OCI-LY7 (cell line): ENCODE measurements around the gene APOBEC3H. TPM values are rescaled to one million over a fixed set of nuclear protein-coding genes. Genes with fewer than 3 reads are reported as not detected.
A peak's percentile ranks its signal among the peaks of the same experiment; 100 is the strongest.

Source experiments
- BruUV-seq: library from RNA; stranded (reverse); fragments of 400-500 nt; replicated peaks from 2 replicates; lab custom pipeline; 2021; lab: Mats Ljungman, UMichigan
- CTCF ChIA-PET: fragments of 300-600 bp; sonication (Branson Sonifier 250); formaldehyde crosslinking; loops from one replicate; lab custom pipeline; 2022; ENCODE audit warnings: antibody characterized with exemption; ENCODE audit not compliant: unreplicated experiment; lab: Charles Lee
- POLR2A ChIA-PET: fragments of 300-600 bp; sonication (Branson Sonifier 250); formaldehyde crosslinking; loops from one replicate; lab custom pipeline; 2022; ENCODE audit warnings: antibody characterized with exemption; lab: Charles Lee
- DNase-seq: peaks from one replicate; pipeline ENCODE4 v3.0.0-alpha.2; 2015; ENCODE audit warnings: low spot score
- H2AFZ ChIP-seq: fragments of 200-600 bp; sonication (generic), shearing (Covaris generic); 2 replicates; pipeline ENCODE4 v1.6.1; 2014; ENCODE audit warnings: mild to moderate bottlenecking, antibody characterized with exemption, low read length, moderate library complexity
- H3K27ac ChIP-seq: fragments of 200-600 bp; sonication (generic); 2 replicates; pipeline ENCODE4 v1.5.1; 2014; ENCODE audit warnings: mixed run types, low read depth, mild to moderate bottlenecking, moderate library complexity, low read length, inconsistent platforms; ENCODE audit not compliant: poor library complexity, severe bottlenecking
- H3K36me3 ChIP-seq: fragments of 200-600 bp; sonication (generic); 2 replicates; pipeline ENCODE4 v1.6.1; 2014; ENCODE audit warnings: mild to moderate bottlenecking, antibody characterized with exemption, low read length, moderate library complexity, mixed read lengths; ENCODE audit not compliant: insufficient read depth
- H3K4me1 ChIP-seq: fragments of 200-600 bp; sonication (generic); 2 replicates; pipeline ENCODE4 v1.5.1; 2014; ENCODE audit warnings: mild to moderate bottlenecking, low read length; ENCODE audit not compliant: insufficient read depth, poor library complexity, severe bottlenecking
- H3K4me2 ChIP-seq: fragments of 200-600 bp; sonication (generic); 2 replicates; pipeline ENCODE4 v1.6.1; 2014; ENCODE audit warnings: mild to moderate bottlenecking, low read length
- H3K4me3 ChIP-seq: fragments of 200-600 bp; sonication (generic); 2 replicates; pipeline ENCODE4 v1.5.1; 2014; ENCODE audit warnings: mild to moderate bottlenecking, low read depth, low read length; ENCODE audit not compliant: poor library complexity, severe bottlenecking
- H3K79me2 ChIP-seq: fragments of 200-600 bp; sonication (generic); 2 replicates; pipeline ENCODE4 v1.6.1; 2016; ENCODE audit warnings: low read depth, mild to moderate bottlenecking, low read length, moderate library complexity, mixed read lengths; ENCODE audit not compliant: insufficient read depth
- H3K9me2 ChIP-seq: fragments of 200-600 bp; sonication (generic); 2 replicates; pipeline ENCODE4 v1.6.1; 2016; ENCODE audit warnings: mild to moderate bottlenecking, low read length, mixed read lengths; ENCODE audit not compliant: insufficient read depth
- H3K9me3 ChIP-seq: fragments of 200-600 bp; sonication (generic); 2 replicates; pipeline ENCODE4 v1.6.1; 2014; ENCODE audit warnings: mild to moderate bottlenecking, mixed run types, low read length, mixed read lengths
- H4K20me1 ChIP-seq: fragments of 200-600 bp; sonication (generic); 2 replicates; pipeline ENCODE4 v1.6.1; 2014; ENCODE audit warnings: mild to moderate bottlenecking, antibody characterized with exemption, low read length, moderate library complexity, mixed read lengths; ENCODE audit not compliant: insufficient read depth
- EZH2phosphoT487 ChIP-seq: fragments of 200-600 bp; sonication (generic); IDR thresholded peaks from 2 replicates; pipeline ENCODE4 v1.6.1; 2018; ENCODE audit warnings: low read depth, borderline replicate concordance, mild to moderate bottlenecking, mixed run types, antibody characterized with exemption, low read length, moderate library complexity, mixed read lengths
- intact Hi-C: fragments of 100-400 bp; cut with micrococcal nuclease; formaldehyde crosslinking; loops from one replicate; pipeline ENCODE4 v1.10.0; 2022; ENCODE audit not compliant: unreplicated experiment
- total RNA-seq, 2 experiments: library from RNA; depleted of rRNA in 1 of 2; stranded (reverse); fragments of >200 nt in 1 of 2; shearing (Covaris generic) in 1 of 2; gene quantifications; 2 replicates each; pipeline ENCODE4 v1.2.3, GENCODE V29; 2014 to 2022
- TF ChIP-seq, protein P1 (sequence below): fragments of 200-600 bp; sonication (generic); conservative IDR thresholded peaks from 2 replicates; pipeline ENCODE4 v1.5.1; 2014; ENCODE audit warnings: mild to moderate bottlenecking, antibody characterized with exemption, low read length, moderate library complexity, mixed read lengths

Gene APOBEC3H
- total RNA-seq, 2 experiments from 2014 or later: 0.99 to 1.2 TPM

DNA sequence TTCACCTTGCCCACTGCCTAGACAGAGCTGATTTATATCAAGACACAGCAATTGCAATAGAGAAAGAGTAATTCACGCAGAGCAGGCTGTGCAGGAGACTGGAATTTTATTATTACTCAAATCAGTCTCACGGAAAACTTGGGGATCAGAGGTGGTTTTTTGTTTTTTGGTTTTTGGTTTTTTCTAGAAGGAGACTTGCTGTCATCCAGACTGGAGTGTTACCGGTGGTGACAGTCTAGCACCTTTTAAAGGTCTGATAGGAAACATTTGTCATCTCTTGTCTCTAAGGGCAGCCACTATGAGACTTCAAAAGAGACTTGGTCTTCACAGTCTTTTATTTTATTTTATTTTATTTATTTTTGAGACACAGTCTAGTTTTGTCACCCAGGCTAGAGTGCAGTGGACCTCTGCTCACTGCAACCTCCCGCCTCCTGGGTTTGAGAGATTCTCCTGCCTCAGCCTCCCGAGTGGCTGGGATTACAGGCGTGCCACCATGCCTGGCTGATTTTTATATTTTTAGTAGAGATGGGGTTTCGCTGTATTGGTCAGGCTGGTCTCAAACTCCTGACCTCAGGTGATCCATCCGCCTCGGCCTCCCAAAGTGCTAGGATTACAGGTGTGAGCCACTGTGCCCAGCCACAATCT is 19.1 kb downstream of the APOBEC3H start:
- Histone ChIP-seq H3K36me3 (no peaks in the 10 kb centered on the region), H3K9me2 (no peaks in the 10 kb centered on the region), H3K4me2 (peak overlapping the region; percentile 62), H3K4me3 (peak overlapping the region; percentile 52), H4K20me1 (no peaks in the 10 kb centered on the region), H3K79me2 (no peaks in the 10 kb centered on the region), H2AFZ (peak overlapping the region; percentile 92; the same call in 1 of the 2 replicates), H3K9me3 (peaks cover 3% of the 10 kb centered on the region; the same call in 1 of the 2 replicates), H3K27ac (peak overlapping the region; percentile 83), H3K4me1 (peaks cover 63% of the 10 kb centered on the region)
- ChIA-PET POLR2A (no interaction called here), CTCF (no interaction called here)
- DNase-seq: peak; percentile 25
- no peak for TF ChIP-seq EZH2phosphoT487
- TF ChIP-seq, protein P1, sequence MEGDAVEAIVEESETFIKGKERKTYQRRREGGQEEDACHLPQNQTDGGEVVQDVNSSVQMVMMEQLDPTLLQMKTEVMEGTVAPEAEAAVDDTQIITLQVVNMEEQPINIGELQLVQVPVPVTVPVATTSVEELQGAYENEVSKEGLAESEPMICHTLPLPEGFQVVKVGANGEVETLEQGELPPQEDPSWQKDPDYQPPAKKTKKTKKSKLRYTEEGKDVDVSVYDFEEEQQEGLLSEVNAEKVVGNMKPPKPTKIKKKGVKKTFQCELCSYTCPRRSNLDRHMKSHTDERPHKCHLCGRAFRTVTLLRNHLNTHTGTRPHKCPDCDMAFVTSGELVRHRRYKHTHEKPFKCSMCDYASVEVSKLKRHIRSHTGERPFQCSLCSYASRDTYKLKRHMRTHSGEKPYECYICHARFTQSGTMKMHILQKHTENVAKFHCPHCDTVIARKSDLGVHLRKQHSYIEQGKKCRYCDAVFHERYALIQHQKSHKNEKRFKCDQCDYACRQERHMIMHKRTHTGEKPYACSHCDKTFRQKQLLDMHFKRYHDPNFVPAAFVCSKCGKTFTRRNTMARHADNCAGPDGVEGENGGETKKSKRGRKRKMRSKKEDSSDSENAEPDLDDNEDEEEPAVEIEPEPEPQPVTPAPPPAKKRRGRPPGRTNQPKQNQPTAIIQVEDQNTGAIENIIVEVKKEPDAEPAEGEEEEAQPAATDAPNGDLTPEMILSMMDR: no peak
- intact Hi-C loops: loop anchor here (2.0 kb wide), 2 partner anchors 43 to 101 kb away; partner anchors contain the start of gene APOBEC3C
- BruUV-seq: no TSS peak

DNA sequence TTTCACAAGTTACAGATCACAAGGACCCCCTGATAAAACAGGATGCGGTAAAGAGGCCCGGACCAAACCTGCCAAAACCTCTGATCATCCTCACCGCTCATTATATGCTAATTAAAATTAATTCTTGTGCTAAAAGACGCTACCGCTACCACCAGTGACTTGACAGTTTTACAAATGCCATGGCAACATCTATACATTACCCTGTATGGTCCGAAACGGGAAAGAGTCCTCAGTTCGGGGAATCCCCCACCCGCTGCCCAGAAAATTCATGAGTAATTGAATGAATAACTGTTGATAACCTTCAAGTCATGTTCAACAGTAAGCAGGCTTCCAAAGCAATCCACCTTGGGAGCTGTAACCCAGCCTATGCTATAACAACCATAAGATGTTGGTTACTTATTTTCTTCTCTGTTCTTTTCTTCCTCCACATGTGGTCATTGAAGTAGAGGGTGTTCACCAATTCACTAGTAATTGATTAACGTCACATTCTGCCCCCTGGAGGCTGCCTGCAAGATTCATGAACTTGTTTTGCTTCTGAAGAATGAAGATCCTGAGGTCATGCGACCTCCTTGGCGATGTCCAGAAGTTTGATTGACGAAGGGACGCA is 20.6 kb downstream of the APOBEC3H start:
- TF ChIP-seq, protein P1: peak; percentile 90
- no peak for TF ChIP-seq EZH2phosphoT487
- Histone ChIP-seq H3K4me3 (peak overlapping the region; percentile 43), H3K27ac (peak overlapping the region; percentile 46), H4K20me1 (no peaks in the 10 kb centered on the region), H3K4me1 (peaks cover 50% of the 10 kb centered on the region), H3K9me3 (peaks cover 3% of the 10 kb centered on the region; the same call in 1 of the 2 replicates), H3K4me2 (peak overlapping the region; percentile 62), H3K36me3 (no peaks in the 10 kb centered on the region), H2AFZ (peak overlapping the region; percentile 92), H3K9me2 (no peaks in the 10 kb centered on the region), H3K79me2 (no peaks in the 10 kb centered on the region)
- ChIA-PET CTCF (no interaction called here), POLR2A (interaction anchor here (0.6 to 0.7 kb wide), 2 partner anchors 44 to 59 kb away, joined by 3 to 4 read pairs; no protein-coding TSS in a partner anchor)
- intact Hi-C loops: loop anchor here (1.0 kb wide), 2 partner anchors 110 to 247 kb away; no protein-coding TSS in a partner anchor
- DNase-seq: peak; percentile 84
- no TSS peak for BruUV-seq

DNA sequence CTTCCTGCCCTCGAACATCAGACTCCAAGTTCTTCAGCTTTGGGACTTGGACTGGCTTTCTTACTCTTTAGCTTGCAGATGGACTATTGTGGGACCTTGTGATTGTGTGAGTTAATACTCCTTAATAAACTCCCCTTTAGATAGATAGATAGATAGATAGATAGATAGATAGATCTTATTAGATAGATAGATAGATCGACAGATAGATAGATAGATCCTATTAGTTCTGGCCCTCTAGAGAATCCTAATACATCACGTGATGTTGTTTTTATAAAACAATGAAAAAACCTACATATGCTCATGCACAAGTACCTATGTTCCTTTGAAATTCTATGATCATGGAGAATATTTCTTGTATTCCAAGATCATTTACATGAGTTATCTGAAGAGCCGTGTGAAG is 23.9 kb downstream of the APOBEC3H start:
- no peak overlapping the region for H3K4me2 ChIP-seq
- no peak for DNase-seq
- TF ChIP-seq EZH2phosphoT487: no peak
- TF ChIP-seq, protein P1: no peak
- H3K9me2 ChIP-seq: no peaks in the 10 kb centered on the region
- peaks cover 24% of the 10 kb centered on the region for H3K4me1 ChIP-seq
- no peak overlapping the region for H3K4me3 ChIP-seq
- H3K27ac ChIP-seq: no peak overlapping the region
- no peaks in the 10 kb centered on the region for H4K20me1 ChIP-seq
- BruUV-seq: no TSS peak
- ChIA-PET POLR2A (no interaction called here), CTCF (no interaction called here)
- H2AFZ ChIP-seq: no peak overlapping the region
- H3K9me3 ChIP-seq: no peaks in the 10 kb centered on the region
- intact Hi-C loops: loop anchor here (5.0 kb wide), 1 partner anchor 354 kb away; no protein-coding TSS in a partner anchor
- H3K79me2 ChIP-seq: no peaks in the 10 kb centered on the region
- no peaks in the 10 kb centered on the region for H3K36me3 ChIP-seq
